Osteocyte (in vitro differentiated cells): ENCODE measurements around the gene KIF13A. TPM values are rescaled to one million over a fixed set of nuclear protein-coding genes. Genes with fewer than 3 reads are reported as not detected.

ENCODE experiments used
- DNase-seq: peaks from one replicate; pipeline ENCODE4 v3.0.0; 2021; ENCODE audit warnings: mixed read lengths; ENCODE audit not compliant: unreplicated experiment; ENCODE audit errors: extremely low spot score
- H3K27ac Mint-ChIP-seq: one replicate; pipeline ENCODE4 v1.8.0; 2021; ENCODE audit warnings: mild to moderate bottlenecking, mixed read lengths; ENCODE audit not compliant: unreplicated experiment
- H3K27me3 Mint-ChIP-seq: one replicate; pipeline ENCODE4 v1.8.0; 2021; ENCODE audit warnings: mixed read lengths; ENCODE audit not compliant: unreplicated experiment
- H3K36me3 Mint-ChIP-seq: one replicate; pipeline ENCODE4 v1.8.0; 2021; ENCODE audit warnings: mixed read lengths; ENCODE audit not compliant: unreplicated experiment
- H3K4me1 Mint-ChIP-seq: one replicate; pipeline ENCODE4 v1.8.0; 2021; ENCODE audit warnings: mixed read lengths; ENCODE audit not compliant: unreplicated experiment
- H3K4me3 Mint-ChIP-seq: one replicate; pipeline ENCODE4 v1.8.0; 2021; ENCODE audit warnings: mild to moderate bottlenecking, moderate library complexity, mixed read lengths; ENCODE audit not compliant: unreplicated experiment
- H3K9me3 Mint-ChIP-seq: one replicate; pipeline ENCODE4 v1.8.0; 2021; ENCODE audit warnings: mixed read lengths; ENCODE audit not compliant: unreplicated experiment
- CTCF ChIP-seq: fragments of 200-600 bp; sonication (generic); IDR thresholded peaks from 2 replicates; pipeline ENCODE4 v1.5.0; 2021; ENCODE audit warnings: antibody characterized with exemption, mild to moderate bottlenecking, moderate library complexity
- total RNA-seq: library from RNA; stranded (reverse); gene quantifications from 2 replicates; pipeline ENCODE4 v1.2.1, GENCODE V29; 2021

Gene KIF13A
- total RNA-seq, 1 donor from 2014 or later = 47.5 TPM

GRCh38 chr6:17842934-17843821, 144.3 kb downstream of the KIF13A start:
- H3K4me3 Mint-ChIP-seq = no peak overlapping the region

GRCh38 chr6:17842014-17842776, 145.2 kb downstream of the KIF13A start:
- DNase-seq = no peak
- Mint-ChIP-seq H3K27me3 (no peaks in the 10 kb centered on the region), H3K27ac (no peak overlapping the region), H3K4me3 (no peak overlapping the region), H3K4me1 (no peaks in the 10 kb centered on the region), H3K9me3 (no peaks in the 10 kb centered on the region), H3K36me3 (peaks cover 26% of the 10 kb centered on the region)
- TF ChIP-seq CTCF = no peak

More at GRCh38 chr6:17842934-17843821, 144.3 kb downstream of the KIF13A start:
- no peak overlapping the region for H3K27ac Mint-ChIP-seq
- no peaks in the 10 kb centered on the region for H3K4me1 Mint-ChIP-seq
- no peak for DNase-seq
- TF ChIP-seq CTCF = no peak
- H3K36me3 Mint-ChIP-seq = peaks cover 29% of the 10 kb centered on the region
- H3K27me3 Mint-ChIP-seq = no peaks in the 10 kb centered on the region
- H3K9me3 Mint-ChIP-seq = no peaks in the 10 kb centered on the region

GRCh38 chr6:17839513-17840223, 147.8 kb downstream of the KIF13A start:
- no peak overlapping the region for H3K4me3 Mint-ChIP-seq
- peaks cover 31% of the 10 kb centered on the region for H3K36me3 Mint-ChIP-seq
- no peaks in the 10 kb centered on the region for H3K9me3 Mint-ChIP-seq
- no peaks in the 10 kb centered on the region for H3K27me3 Mint-ChIP-seq
- TF ChIP-seq CTCF = no peak
- H3K27ac Mint-ChIP-seq = no peak overlapping the region
- no peak for DNase-seq
- peaks cover 8% of the 10 kb centered on the region for H3K4me1 Mint-ChIP-seq

- no peak overlapping the region for H3K4me3 Mint-ChIP-seq
- DNase-seq = no peak
- no peak overlapping the region for H3K27ac Mint-ChIP-seq
- H3K9me3 Mint-ChIP-seq = no peaks in the 10 kb centered on the region
- no peaks in the 10 kb centered on the region for H3K27me3 Mint-ChIP-seq
- no peak for TF ChIP-seq CTCF
- H3K4me1 Mint-ChIP-seq = peaks cover 8% of the 10 kb centered on the region
- H3K36me3 Mint-ChIP-seq = peaks cover 41% of the 10 kb centered on the region
Measured at GRCh38 chr6:17836293-17836692, 151.1 kb downstream of the KIF13A start.
